Measurements from ENCODE around the gene PSMD9.

- no peak for TF ChIP-seq POLR2A (IDR thresholded peaks at IDR 0.05; ENCODE audit: low read length)
- TF ChIP-seq GATA1 (IDR thresholded peaks at IDR 0.05; ENCODE audit: low read depth, low read length) = no peak
Observed at GRCh38 chr12:121921066-121921465, 32.5 kb downstream of the PSMD9 start.

All from erythroblast (primary cell).